ENCODE measurements around the gene KDM4B. TPM values are rescaled to one million over a fixed set of nuclear protein-coding genes. Genes with fewer than 3 reads are reported as not detected.

Gene KDM4B
- polyA plus RNA-seq, 3 donors, result 6.4 to 22.7 (median 12.7) TPM

- no peaks in the 10 kb centered on the region for H3K27me3 ChIP-seq (ENCODE audit: control insufficient read depth in 2 of 2, insufficient read depth in 2 of 2, low read length in 2 of 2)
- no peak overlapping the region for H3K27ac ChIP-seq (ENCODE audit: low read depth in 1 of 2, low read length in 2 of 2)
- Mint-ChIP-seq H3K9me3 (no peaks in the 10 kb centered on the region), H3K4me1 (peaks cover 11% of the 10 kb centered on the region), H3K36me3 (peaks cover 34 to 54% of the 10 kb centered on the region in 2 donors), H3K27ac (no peak overlapping the region), H3K4me3 (no peak overlapping the region), H3K27me3 (ENCODE audit: low read depth in 3 of 3) (no peaks in the 10 kb centered on the region)
- H3K36me3 ChIP-seq (replicated peaks in 1 of 2; ENCODE audit: control insufficient read depth in 1 of 2, insufficient read depth in 2 of 2, low read length in 2 of 2), result peaks cover 39 to 54% of the 10 kb centered on the region in 2 donors
- no peak overlapping the region for H3K4me2 ChIP-seq (replicated peaks; ENCODE audit: extremely low read depth, low read length, poor library complexity, severe bottlenecking)
- no peak overlapping the region for H3K9ac ChIP-seq (ENCODE audit: insufficient read depth, low read length, poor library complexity, severe bottlenecking)
- H3K79me2 ChIP-seq (ENCODE audit: insufficient read depth, low read length), result peaks cover 43% of the 10 kb centered on the region
- H3K4me3 ChIP-seq (replicated peaks in 1 of 3; ENCODE audit: low read depth in 2 of 3, low read length in 3 of 3), result no peak overlapping the region
- DNase-seq, result no peak
- H3K9me3 ChIP-seq (replicated peaks in 1 of 2; ENCODE audit: control insufficient read depth in 1 of 2, insufficient read depth in 1 of 2, low read length in 2 of 2), result no peaks in the 10 kb centered on the region
- no peak overlapping the region for H2AFZ ChIP-seq (ENCODE audit: insufficient read depth, low read depth, low read length, poor library complexity, severe bottlenecking)
- TF ChIP-seq CTCF (IDR thresholded peaks at IDR 0.05), result no peak
- H3K4me1 ChIP-seq (ENCODE audit: control insufficient read depth in 1 of 2, insufficient read depth in 2 of 2, low read length in 2 of 2), result no peaks in the 10 kb centered on the region
- 84% methylated on average over 48 of the region's 52 CpGs for WGBS (ENCODE audit: insufficient coverage)
- intact Hi-C loops (cut with micrococcal nuclease), result loop anchor here (5.0 kb wide), 2 partner anchors 160 to 300 kb away; no protein-coding TSS in a partner anchor
- H4K20me1 ChIP-seq (ENCODE audit: insufficient read depth, low read length), result peaks cover 100% of the 10 kb centered on the region
Observed at GRCh38 chr19:5032101-5032967, 63.4 kb downstream of the KDM4B start.

GRCh38 chr19:5035105-5035761, 66.3 kb downstream of the KDM4B start:
- WGBS (ENCODE audit: insufficient coverage), result 94% methylated on average over 24 of the region's 29 CpGs

More at GRCh38 chr19:5035105-5035761, 66.3 kb downstream of the KDM4B start:
- Histone ChIP-seq H4K20me1 (ENCODE audit: insufficient read depth, low read length) (peaks cover 100% of the 10 kb centered on the region), H3K27me3 (ENCODE audit: control insufficient read depth in 2 of 2, insufficient read depth in 2 of 2, low read length in 2 of 2) (no peaks in the 10 kb centered on the region), H3K79me2 (ENCODE audit: insufficient read depth, low read length) (peaks cover 19% of the 10 kb centered on the region), H3K4me2 (replicated peaks; ENCODE audit: extremely low read depth, low read length, poor library complexity, severe bottlenecking) (no peak overlapping the region), H2AFZ (ENCODE audit: insufficient read depth, low read depth, low read length, poor library complexity, severe bottlenecking) (no peak overlapping the region), H3K4me3 (replicated peaks in 1 of 3; ENCODE audit: low read depth in 2 of 3, low read length in 3 of 3) (no peak overlapping the region), H3K9me3 (replicated peaks in 1 of 2; ENCODE audit: control insufficient read depth in 1 of 2, insufficient read depth in 1 of 2, low read length in 2 of 2) (no peaks in the 10 kb centered on the region), H3K9ac (ENCODE audit: insufficient read depth, low read length, poor library complexity, severe bottlenecking) (no peak overlapping the region), H3K36me3 (replicated peaks in 1 of 2; ENCODE audit: control insufficient read depth in 1 of 2, insufficient read depth in 2 of 2, low read length in 2 of 2) (peaks cover 46 to 75% of the 10 kb centered on the region in 2 donors), H3K27ac (ENCODE audit: low read depth in 1 of 2, low read length in 2 of 2) (no peak overlapping the region), H3K4me1 (ENCODE audit: control insufficient read depth in 1 of 2, insufficient read depth in 2 of 2, low read length in 2 of 2) (peaks cover 5 to 11% of the 10 kb centered on the region in 2 donors)
- H3K4me3 Mint-ChIP-seq, result no peak overlapping the region
- H3K4me1 Mint-ChIP-seq, result peaks cover 9% of the 10 kb centered on the region
- no peak for DNase-seq
- H3K27ac Mint-ChIP-seq, result peak overlapping the region in 1 of 7 donors; percentile 30
- no peak for TF ChIP-seq CTCF (IDR thresholded peaks at IDR 0.05)
- peaks cover 44 to 67% of the 10 kb centered on the region in 2 donors for H3K36me3 Mint-ChIP-seq
- H3K27me3 Mint-ChIP-seq (ENCODE audit: low read depth in 3 of 3), result no peaks in the 10 kb centered on the region
- intact Hi-C loops (cut with micrococcal nuclease), result no loop called here
- peaks cover 0 to 2% (median 0%) of the 10 kb centered on the region in 7 donors for H3K9me3 Mint-ChIP-seq

All from CD14-positive monocyte (primary cell).